ENCODE results near the gene PSEN2. TPM values are rescaled to one million over a fixed set of nuclear protein-coding genes. Genes with fewer than 3 reads are reported as not detected.

Gene PSEN2
- 10 to 100 TPM; 19.5 to 23.1 (median 20.2) TPM for polyA plus RNA-seq

DNA sequence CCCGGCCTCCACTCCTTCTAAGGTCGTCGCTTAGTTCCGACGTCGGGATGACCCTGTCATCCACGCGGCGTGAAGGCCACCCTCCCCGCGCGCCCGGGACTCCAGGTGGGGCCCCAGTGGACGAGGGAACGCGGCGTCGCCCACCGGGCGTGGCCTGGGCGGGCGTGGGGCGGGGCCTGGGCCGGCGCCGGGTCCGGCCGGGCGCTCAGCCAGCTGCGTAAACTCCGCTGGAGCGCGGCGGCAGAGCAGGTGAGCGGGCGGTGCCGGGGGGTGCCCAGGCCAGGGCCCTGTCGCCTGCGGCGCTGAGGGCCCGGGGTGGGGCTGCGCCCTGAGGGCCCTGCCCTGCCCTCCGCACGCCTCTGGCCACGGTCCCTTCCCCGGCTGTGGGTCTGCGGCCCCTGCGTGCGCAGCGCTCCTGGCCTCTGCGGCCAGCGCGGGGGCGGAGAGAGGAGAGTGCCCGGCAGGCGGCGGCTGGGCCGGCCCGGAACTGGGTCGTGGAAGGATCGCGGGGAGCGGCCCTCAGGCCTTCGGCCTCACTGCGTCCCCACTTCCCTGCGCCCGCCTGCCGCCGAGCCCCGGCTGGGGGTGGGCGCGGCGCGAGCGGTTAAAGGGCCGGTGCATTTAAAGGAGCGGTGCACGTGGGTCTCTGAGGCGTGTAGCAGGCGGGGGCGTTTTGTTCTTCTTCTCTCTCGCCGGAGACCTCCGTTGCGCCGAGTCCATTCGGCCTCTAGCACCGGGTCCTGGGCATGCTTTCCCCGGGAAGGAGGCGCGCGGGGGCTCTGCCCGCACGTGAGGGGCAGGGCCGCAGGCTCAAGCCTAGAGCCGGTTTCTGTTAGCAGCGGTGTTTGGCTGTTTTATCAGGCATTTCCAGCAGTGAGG lies at the start of gene PSEN2:
Gene PSEN2 (plus strand): TSS at position 216 of the 879 bp plus-strand sequence. CDS start 11,292 bp downstream, outside the sequence.
- H3K9me3 Mint-ChIP-seq = no peaks in the 10 kb centered on the region
- peaks cover 0 to 4% (median 0%) of the 10 kb centered on the region in 3 donors for H3K36me3 Mint-ChIP-seq
- H3K27ac Mint-ChIP-seq = peak within 1 kb of the TSS in 5 of 6 donors; percentile 23 to 79 (median 73)
- peak; percentile 68 to 76 (median 72) for DNase-seq
- peak within 1 kb of the TSS; percentile 81 to 91 (median 87) for H3K4me3 Mint-ChIP-seq
- H3K27me3 Mint-ChIP-seq (ENCODE audit: low read depth in 3 of 3) = peaks cover 2 to 8% (median 3%) of the 10 kb centered on the region in 3 donors
- H3K4me1 Mint-ChIP-seq = peaks cover 16 to 24% of the 10 kb centered on the region in 2 donors

DNA sequence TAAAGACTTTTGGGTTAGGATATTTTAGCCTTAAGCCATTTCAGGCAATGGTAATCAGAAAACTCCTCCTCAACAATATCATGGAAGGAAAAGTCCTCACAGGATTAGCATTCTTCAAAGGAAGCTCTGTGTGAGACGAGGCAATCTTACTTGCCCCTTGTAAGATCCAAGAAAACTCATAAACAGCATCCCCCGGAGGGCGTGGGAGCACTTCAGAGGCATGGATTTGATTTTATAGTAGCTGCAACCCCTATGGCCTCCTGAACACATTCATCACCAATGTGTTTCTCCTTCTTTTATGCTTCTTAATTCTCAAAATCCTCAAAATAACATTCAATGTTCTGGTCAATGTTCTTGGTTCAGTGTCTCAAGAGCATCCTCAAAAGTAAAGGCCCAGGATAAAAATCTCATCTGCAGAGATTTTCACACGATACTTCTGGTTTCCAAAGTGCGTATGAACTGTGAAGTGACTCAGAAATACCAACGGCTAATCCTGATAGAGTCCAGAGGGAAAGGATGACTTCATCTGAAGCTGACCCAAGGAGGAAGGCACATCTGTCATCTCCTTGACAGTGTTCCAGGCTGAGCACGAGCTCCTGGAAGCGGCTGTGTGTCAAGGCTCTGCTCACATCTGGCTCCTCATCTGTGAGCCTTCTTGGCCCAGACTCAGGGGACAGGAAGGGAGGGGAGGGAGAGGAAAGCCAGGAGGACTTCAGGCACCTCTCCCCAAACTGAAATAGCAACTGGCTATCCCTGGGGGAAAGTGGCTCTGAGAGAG lies 49.3 kb upstream of the PSEN2 start:
- no peak overlapping the region for H3K27ac Mint-ChIP-seq
- no peak overlapping the region for H3K4me3 Mint-ChIP-seq
- H3K27me3 Mint-ChIP-seq (ENCODE audit: low read depth in 3 of 3) = peaks cover 3 to 11% (median 10%) of the 10 kb centered on the region in 3 donors
- no peak for DNase-seq
- no peaks in the 10 kb centered on the region for H3K4me1 Mint-ChIP-seq
- no peaks in the 10 kb centered on the region for H3K36me3 Mint-ChIP-seq
- no peaks in the 10 kb centered on the region for H3K9me3 Mint-ChIP-seq

DNA sequence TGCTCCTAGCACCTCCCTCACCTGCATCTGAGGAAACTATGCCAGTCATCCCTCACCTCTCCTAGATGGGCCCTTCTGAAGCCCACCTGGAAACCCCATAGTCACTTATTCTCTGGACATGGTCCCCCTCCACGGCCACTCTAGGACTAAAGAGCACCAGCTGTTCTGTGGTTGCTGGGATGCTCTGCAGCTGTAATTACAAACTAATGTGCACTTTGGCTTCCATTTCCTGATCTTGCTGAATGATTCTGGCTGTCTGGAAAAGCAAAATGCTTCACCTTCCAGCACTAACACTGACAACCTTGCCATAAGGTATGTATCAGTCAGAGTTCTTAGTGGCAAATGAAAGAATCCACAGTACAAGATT lies 48.7 kb upstream of the PSEN2 start:
- Mint-ChIP-seq H3K27ac (no peak overlapping the region), H3K36me3 (no peaks in the 10 kb centered on the region), H3K4me3 (no peak overlapping the region), H3K4me1 (peaks cover 0 to under 1% of the 10 kb centered on the region in 2 donors), H3K9me3 (no peaks in the 10 kb centered on the region), H3K27me3 (ENCODE audit: low read depth in 3 of 3) (peaks cover 3 to 11% (median 10%) of the 10 kb centered on the region in 3 donors)
- DNase-seq = no peak

DNA sequence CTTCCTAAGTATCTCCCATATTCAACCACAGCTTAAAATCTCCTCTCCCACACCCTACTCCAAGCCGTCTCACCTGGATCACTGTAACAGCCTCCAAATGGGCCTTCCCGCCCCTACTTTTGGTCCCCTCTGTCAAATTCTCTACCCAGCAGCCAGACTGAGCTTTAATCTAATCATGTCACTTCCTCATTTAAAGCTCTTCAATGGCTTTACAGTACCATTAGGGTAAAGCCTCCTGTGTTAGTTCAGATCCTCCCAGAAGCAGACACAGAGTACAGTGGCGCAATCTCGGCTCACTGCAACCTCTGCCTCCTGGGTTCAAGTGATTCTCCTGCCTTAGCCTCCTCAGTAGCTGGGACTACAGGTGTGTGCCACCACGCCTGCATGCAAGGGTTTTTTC lies 46.8 kb upstream of the PSEN2 start:
- no peak for DNase-seq
- no peak overlapping the region for H3K4me3 Mint-ChIP-seq
- peaks cover 0 to 6% (median 3%) of the 10 kb centered on the region in 3 donors for H3K27me3 Mint-ChIP-seq (ENCODE audit: low read depth in 3 of 3)
- peaks cover 14 to 16% of the 10 kb centered on the region in 2 donors for H3K4me1 Mint-ChIP-seq
- no peak overlapping the region for H3K27ac Mint-ChIP-seq
- no peaks in the 10 kb centered on the region for H3K9me3 Mint-ChIP-seq
- H3K36me3 Mint-ChIP-seq = no peaks in the 10 kb centered on the region

DNA sequence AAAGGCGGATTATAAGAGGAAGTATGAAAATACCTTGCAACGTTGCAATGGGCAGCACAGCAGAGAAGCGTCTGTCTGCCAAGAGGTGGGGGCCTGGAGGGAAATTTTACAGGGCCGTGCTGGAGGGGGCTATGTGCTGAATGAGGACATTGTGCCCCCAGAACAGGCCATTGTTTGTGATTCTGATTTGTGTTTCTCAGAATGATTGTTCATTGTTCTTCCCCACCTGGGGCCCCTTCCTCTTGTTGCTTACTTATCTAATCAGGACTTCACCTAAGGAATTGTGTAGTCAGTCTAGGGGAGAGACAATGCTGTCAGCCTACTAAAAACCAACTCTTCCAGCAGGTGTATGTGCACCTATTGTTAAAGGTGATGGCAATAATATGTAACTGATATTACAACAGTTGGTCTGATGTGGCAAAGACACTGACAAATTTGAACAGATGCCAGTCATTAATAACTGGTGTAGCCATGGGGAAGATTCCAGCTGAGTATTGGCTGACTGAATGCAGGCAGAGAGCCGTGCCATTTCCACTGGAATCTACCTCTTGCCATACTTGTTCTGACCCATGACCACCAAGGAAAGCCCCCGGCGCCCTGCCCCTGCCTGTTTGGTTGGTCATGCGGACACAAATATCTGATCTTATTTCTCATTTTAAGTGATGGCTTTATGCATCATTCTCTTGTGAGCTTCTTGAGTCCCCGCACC lies 45.2 kb upstream of the PSEN2 start:
- H3K27me3 Mint-ChIP-seq (ENCODE audit: low read depth in 3 of 3) = peaks cover 0 to 6% (median 0%) of the 10 kb centered on the region in 3 donors
- no peak overlapping the region for H3K4me3 Mint-ChIP-seq
- no peak for DNase-seq
- H3K36me3 Mint-ChIP-seq = no peaks in the 10 kb centered on the region
- no peaks in the 10 kb centered on the region for H3K9me3 Mint-ChIP-seq
- H3K4me1 Mint-ChIP-seq = peaks cover 16% of the 10 kb centered on the region in 2 donors
- H3K27ac Mint-ChIP-seq = peak overlapping the region in 1 of 6 donors; percentile 8

DNA sequence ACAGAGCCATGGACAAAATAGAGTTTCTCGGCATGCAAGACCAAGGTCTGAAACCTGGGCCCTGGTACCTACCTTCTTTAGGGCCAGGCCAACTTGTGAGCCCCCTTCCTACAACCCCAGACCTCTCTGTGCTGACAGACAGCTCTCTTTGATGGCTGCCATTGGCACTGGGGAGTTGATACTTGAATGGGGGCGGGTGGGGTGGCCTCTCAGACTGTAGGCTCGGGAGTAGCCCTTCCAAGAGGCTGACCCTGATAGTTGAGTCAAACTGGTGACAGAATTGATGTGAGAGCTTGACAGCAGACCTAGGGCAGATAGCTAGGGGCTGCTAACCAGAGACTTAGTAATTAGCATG lies 44.7 kb upstream of the PSEN2 start:
- Mint-ChIP-seq H3K27me3 (ENCODE audit: low read depth in 3 of 3) (peaks cover 0 to 6% (median 0%) of the 10 kb centered on the region in 3 donors), H3K27ac (peak overlapping the region in 1 of 6 donors; percentile 8), H3K36me3 (no peaks in the 10 kb centered on the region), H3K9me3 (no peaks in the 10 kb centered on the region), H3K4me1 (peaks cover 16% of the 10 kb centered on the region in 2 donors), H3K4me3 (no peak overlapping the region)
- no peak for DNase-seq

DNA sequence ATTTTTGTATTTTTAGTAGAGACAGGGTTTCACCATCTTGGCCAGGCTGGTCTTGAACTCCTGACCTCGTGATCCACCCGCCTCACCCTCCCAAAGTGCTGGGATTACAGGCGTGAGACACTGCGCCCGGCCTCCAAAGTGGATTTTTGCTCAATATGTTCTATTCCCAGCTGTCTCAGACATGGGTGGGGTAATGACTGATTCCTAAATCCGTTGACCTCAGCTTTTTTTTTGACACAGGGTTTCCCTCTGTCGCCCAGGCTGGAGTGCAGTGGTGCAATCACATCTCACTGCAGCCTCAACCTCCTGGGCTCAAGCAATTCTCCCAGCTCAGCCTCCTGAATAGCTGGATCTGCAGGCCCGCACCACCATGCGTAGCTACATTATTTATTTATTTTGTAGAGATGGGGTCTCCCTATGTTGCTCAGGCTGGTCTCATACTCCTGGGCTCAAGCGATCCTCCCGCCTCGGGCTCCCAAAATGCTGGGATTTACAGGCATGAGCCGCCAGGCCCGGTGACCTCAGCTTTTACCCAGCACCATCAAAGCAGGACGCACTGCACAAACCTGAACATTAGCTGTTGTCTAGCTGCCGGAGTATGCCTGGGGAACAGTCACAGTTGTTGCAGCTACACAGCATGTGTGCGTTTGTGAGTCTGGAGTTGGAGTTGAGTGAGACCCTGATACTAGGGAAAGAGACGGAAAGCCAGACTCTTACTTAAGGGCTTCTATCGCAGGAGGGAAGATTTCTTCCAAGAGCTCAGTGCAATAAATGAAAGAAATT lies 43.7 kb upstream of the PSEN2 start:
- H3K4me1 Mint-ChIP-seq = peaks cover 16% of the 10 kb centered on the region in 2 donors
- no peak for DNase-seq
- peaks cover 0 to 7% (median 0%) of the 10 kb centered on the region in 3 donors for H3K27me3 Mint-ChIP-seq (ENCODE audit: low read depth in 3 of 3)
- no peaks in the 10 kb centered on the region for H3K9me3 Mint-ChIP-seq
- no peaks in the 10 kb centered on the region for H3K36me3 Mint-ChIP-seq
- peak overlapping the region in 5 of 6 donors; percentile 32 to 96 (median 91) for H3K27ac Mint-ChIP-seq
- H3K4me3 Mint-ChIP-seq = peak overlapping the region in 2 of 5 donors; percentile 8 to 30

DNA sequence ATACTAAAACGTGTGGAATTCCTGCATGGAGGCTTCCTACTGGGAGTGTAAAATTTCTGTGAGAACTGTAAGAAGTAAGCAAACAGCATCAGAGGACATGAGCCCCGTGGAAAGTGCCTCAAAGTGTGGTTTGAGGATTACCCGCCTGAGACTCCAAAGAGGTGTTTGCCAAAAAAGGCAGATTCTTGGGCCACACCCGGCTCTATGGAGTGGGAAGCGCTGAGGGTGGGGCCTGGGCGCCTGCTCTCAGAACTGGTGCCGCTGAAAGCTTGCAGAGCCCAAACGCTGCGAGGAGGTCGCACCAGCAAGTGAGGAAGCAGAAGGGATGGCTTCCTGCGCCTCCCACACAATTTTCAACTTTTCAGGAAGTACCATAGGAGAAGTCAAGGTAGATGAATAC lies 43.0 kb upstream of the PSEN2 start:
- Mint-ChIP-seq H3K27ac (peak overlapping the region; percentile 51 to 96 (median 91)), H3K36me3 (no peaks in the 10 kb centered on the region), H3K4me1 (peaks cover 16% of the 10 kb centered on the region in 2 donors), H3K27me3 (ENCODE audit: low read depth in 3 of 3) (peaks cover 0 to 7% (median 2%) of the 10 kb centered on the region in 3 donors), H3K9me3 (no peaks in the 10 kb centered on the region), H3K4me3 (peak overlapping the region in 3 of 5 donors; percentile 58 to 83 (median 70))
- peak in 1 of 3 donors; percentile 5 for DNase-seq

DNA sequence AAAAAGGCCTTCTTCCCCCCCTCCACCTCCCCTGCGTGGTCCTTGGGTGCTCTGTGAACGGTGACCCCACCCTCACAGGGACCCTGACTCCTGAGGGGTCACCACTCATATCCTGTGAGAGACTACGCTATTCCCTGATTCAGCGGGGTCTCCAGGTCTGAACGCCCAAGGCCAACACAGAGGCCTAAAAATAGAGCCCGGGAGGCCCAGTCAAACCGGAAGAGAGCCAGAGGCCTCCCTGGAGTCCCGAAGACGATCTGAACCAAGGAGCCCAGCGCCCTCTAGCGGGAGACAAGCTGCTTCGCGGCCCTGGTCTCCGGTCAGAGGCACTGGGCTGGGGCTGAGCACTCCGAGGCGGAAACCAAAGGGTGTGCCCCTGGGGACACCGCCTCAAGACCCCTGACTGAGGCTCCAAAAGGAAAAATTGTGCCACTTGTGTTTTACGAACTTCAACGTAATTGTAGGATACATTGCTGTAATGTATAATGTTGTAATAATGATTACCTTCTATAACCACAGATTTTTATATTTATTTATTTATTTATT lies 42.4 kb upstream of the PSEN2 start:
- peak; percentile 90 to 93 (median 93) for DNase-seq

DNA sequence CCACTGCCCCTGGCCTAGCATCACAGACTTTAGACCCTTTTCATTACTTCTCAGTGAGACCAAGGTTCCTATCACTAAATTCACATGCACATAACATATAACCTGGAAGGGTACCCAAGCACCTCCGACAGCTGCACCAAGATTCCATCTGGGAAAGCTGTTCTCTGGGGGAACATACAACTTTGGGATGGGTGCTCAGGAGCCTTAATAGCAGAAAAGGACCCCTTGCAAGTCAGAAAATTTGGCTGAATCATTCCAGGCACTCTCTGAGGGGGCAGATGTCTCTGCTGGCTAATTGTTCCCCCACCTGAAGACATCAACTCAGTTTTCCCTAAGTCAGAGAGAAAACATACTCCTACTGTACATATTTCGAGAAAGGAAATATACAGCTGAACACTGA lies 41.3 kb upstream of the PSEN2 start:
- H3K36me3 Mint-ChIP-seq = no peaks in the 10 kb centered on the region
- peak overlapping the region in 1 of 6 donors; percentile 11 for H3K27ac Mint-ChIP-seq
- peaks cover 16% of the 10 kb centered on the region in 2 donors for H3K4me1 Mint-ChIP-seq
- peaks cover 0 to 1% (median 0%) of the 10 kb centered on the region in 6 donors for H3K9me3 Mint-ChIP-seq
- no peak for DNase-seq
- H3K4me3 Mint-ChIP-seq = no peak overlapping the region
- H3K27me3 Mint-ChIP-seq (ENCODE audit: low read depth in 3 of 3) = peaks cover 2 to 7% (median 2%) of the 10 kb centered on the region in 3 donors

More for the DNA sequence above, 42.4 kb upstream of the PSEN2 start:
- peaks cover 0 to 7% (median 2%) of the 10 kb centered on the region in 3 donors for H3K27me3 Mint-ChIP-seq (ENCODE audit: low read depth in 3 of 3)
- H3K4me3 Mint-ChIP-seq = peak overlapping the region; percentile 51 to 83 (median 65)
- peaks cover 16% of the 10 kb centered on the region in 2 donors for H3K4me1 Mint-ChIP-seq
- no peaks in the 10 kb centered on the region for H3K9me3 Mint-ChIP-seq
- peak overlapping the region; percentile 78 to 96 (median 91) for H3K27ac Mint-ChIP-seq
- H3K36me3 Mint-ChIP-seq = no peaks in the 10 kb centered on the region

DNA sequence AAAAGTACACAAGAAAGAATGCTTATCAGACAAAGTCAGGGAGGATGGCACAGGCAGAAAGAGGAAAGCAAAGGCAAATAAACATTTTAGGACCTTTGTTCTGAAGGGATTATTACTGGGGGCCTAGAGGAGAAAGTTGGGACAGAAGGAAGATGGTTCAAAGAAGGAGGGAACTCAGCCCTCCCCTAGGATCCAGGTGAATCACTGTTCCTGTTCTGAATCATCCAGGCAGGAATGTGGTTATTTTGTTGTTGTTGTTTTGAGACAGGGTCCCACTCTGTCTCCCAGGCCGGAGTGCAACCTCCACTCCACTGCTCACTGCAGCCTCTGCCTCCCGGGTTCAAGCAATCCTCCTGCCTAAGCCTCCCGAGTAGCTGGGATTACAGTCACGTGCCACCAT lies 38.5 kb upstream of the PSEN2 start:
- DNase-seq = no peak
- H3K4me1 Mint-ChIP-seq = peaks cover 14% of the 10 kb centered on the region in 2 donors
- H3K9me3 Mint-ChIP-seq = peaks cover 0 to 3% (median 0%) of the 10 kb centered on the region in 6 donors

DNA sequence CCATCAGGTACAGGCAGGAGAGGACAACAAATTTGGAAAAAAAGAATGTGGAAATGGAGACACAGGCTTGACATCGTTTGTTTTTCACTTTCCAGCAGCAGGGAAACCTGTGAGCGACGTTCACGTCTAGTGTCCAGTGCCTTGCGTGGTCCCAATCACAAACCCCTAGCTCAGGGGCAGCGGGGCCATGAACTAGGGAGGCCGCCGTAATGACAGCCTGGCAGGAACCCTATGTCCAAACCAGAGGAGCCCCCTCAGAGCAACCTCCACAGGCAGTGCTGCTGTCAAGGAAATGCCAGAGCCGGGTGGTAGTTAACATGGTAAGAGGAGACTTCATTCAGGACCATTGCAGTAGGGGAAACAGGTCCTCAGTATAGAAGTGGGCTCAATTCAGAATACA lies 37.8 kb upstream of the PSEN2 start:
- Mint-ChIP-seq H3K4me1 (peaks cover 7 to 8% of the 10 kb centered on the region in 2 donors), H3K36me3 (no peaks in the 10 kb centered on the region), H3K4me3 (no peak overlapping the region), H3K27ac (no peak overlapping the region), H3K27me3 (ENCODE audit: low read depth in 3 of 3) (peaks cover 2 to 3% (median 3%) of the 10 kb centered on the region in 3 donors), H3K9me3 (peaks cover 0 to 3% (median 0%) of the 10 kb centered on the region in 6 donors)
- DNase-seq = no peak

More for the DNA sequence above, 38.5 kb upstream of the PSEN2 start:
- H3K36me3 Mint-ChIP-seq = no peaks in the 10 kb centered on the region
- no peak overlapping the region for H3K27ac Mint-ChIP-seq
- H3K27me3 Mint-ChIP-seq (ENCODE audit: low read depth in 3 of 3) = peaks cover 2 to 3% (median 3%) of the 10 kb centered on the region in 3 donors
- no peak overlapping the region for H3K4me3 Mint-ChIP-seq
